Measurements from ENCODE around the gene GNLY. TPM values are rescaled to one million over a fixed set of nuclear protein-coding genes. Genes with fewer than 3 reads are reported as not detected.

GNLY gene
- total and polyA plus RNA-seq, 2 experiments from 2014 or later, result not detected

- Histone ChIP-seq H3K27me3 (no peaks in the 10 kb centered on the region), H3K9me3 (ENCODE audit: low read depth) (no peaks in the 10 kb centered on the region), H3K4me1 (ENCODE audit: insufficient read depth) (no peaks in the 10 kb centered on the region), H3K36me3 (replicated peaks; ENCODE audit: insufficient read depth, low read depth) (no peaks in the 10 kb centered on the region), H4K20me1 (ENCODE audit: insufficient read depth, poor library complexity, severe bottlenecking) (no peaks in the 10 kb centered on the region), H3K79me2 (no peaks in the 10 kb centered on the region), H3K9me2 (replicated peaks; ENCODE audit: insufficient read depth) (no peaks in the 10 kb centered on the region), H2AFZ (no peak overlapping the region), H3K4me2 (no peak overlapping the region), H3K4me3 (no peak overlapping the region), H3K27ac (no peak overlapping the region)
- DNase-seq (ENCODE audit: low spot score), result no peak
- WGBS (ENCODE audit: low lambda C conversion rate, missing lambda C conversion rate), result 97% methylated on average over 21 of the region's 23 CpGs
- TF ChIP-seq EZH2phosphoT487 (IDR thresholded peaks at IDR 0.05; ENCODE audit: low read depth, severe bottlenecking, unreplicated experiment), result no peak
These were observed 30.3 kb upstream of the GNLY start for GRCh38 chr2:85663594-85664565.

GRCh38 chr2:85665264-85665937 is 28.8 kb upstream of the GNLY start:
- no peak for DNase-seq (ENCODE audit: low spot score)
- Histone ChIP-seq H3K4me3 (no peak overlapping the region), H3K36me3 (replicated peaks; ENCODE audit: insufficient read depth, low read depth) (no peaks in the 10 kb centered on the region), H3K4me2 (no peak overlapping the region), H3K9me2 (replicated peaks; ENCODE audit: insufficient read depth) (no peaks in the 10 kb centered on the region), H3K9me3 (ENCODE audit: low read depth) (no peaks in the 10 kb centered on the region), H3K27me3 (no peaks in the 10 kb centered on the region), H4K20me1 (ENCODE audit: insufficient read depth, poor library complexity, severe bottlenecking) (no peaks in the 10 kb centered on the region), H3K27ac (no peak overlapping the region), H3K4me1 (ENCODE audit: insufficient read depth) (no peaks in the 10 kb centered on the region), H3K79me2 (no peaks in the 10 kb centered on the region), H2AFZ (no peak overlapping the region)
- no peak for TF ChIP-seq EZH2 (IDR thresholded peaks at IDR 0.05; ENCODE audit: borderline replicate concordance)
- 89% methylated on average over 11 of the region's 11 CpGs for WGBS (ENCODE audit: low lambda C conversion rate, missing lambda C conversion rate)

DNA sequence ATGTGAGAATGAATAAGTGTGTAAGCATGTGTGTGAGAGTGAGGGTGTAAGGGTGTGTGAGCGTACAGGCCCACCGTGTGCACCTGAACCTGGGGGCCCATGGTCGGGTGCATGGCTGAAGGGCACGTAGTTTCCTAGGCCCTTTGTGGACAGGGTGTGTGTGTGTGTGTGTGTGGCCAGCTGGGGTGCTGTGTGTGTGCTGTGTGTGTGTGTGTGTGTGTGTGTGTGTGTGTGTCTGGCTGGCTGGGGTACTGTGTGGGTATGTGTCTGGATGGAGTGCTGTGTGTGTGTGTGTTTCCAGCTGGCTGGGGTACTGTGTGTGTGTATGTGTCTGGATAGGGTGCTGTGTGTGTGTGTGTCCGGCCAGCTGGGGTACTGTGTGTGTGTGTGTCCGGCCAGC is 28.1 kb upstream of the GNLY start:
- H3K4me2 ChIP-seq, result no peak overlapping the region
- TF ChIP-seq EZH2phosphoT487 (IDR thresholded peaks at IDR 0.05; ENCODE audit: low read depth, severe bottlenecking, unreplicated experiment), result no peak

GRCh38 chr2:85666435-85667316 is 27.5 kb upstream of the GNLY start:
- no peaks in the 10 kb centered on the region for H3K9me2 ChIP-seq (replicated peaks; ENCODE audit: insufficient read depth)
- H3K27me3 ChIP-seq, result no peaks in the 10 kb centered on the region
- no peaks in the 10 kb centered on the region for H4K20me1 ChIP-seq (ENCODE audit: insufficient read depth, poor library complexity, severe bottlenecking)
- no peak for DNase-seq (ENCODE audit: low spot score)
- H3K4me2 ChIP-seq, result no peak overlapping the region
- 89% methylated on average over 11 of the region's 11 CpGs for WGBS (ENCODE audit: low lambda C conversion rate, missing lambda C conversion rate)
- H3K9me3 ChIP-seq (ENCODE audit: low read depth), result no peaks in the 10 kb centered on the region
- H3K36me3 ChIP-seq (replicated peaks; ENCODE audit: insufficient read depth, low read depth), result no peaks in the 10 kb centered on the region
- H3K27ac ChIP-seq, result no peak overlapping the region
- no peak overlapping the region for H2AFZ ChIP-seq
- H3K4me3 ChIP-seq, result no peak overlapping the region
- no peak for TF ChIP-seq CTCF (IDR thresholded peaks at IDR 0.05; ENCODE audit: poor library complexity)
- TF ChIP-seq EZH2phosphoT487 (IDR thresholded peaks at IDR 0.05; ENCODE audit: low read depth, severe bottlenecking, unreplicated experiment), result no peak
- TF ChIP-seq EZH2 (IDR thresholded peaks at IDR 0.05; ENCODE audit: borderline replicate concordance), result no peak
- H3K79me2 ChIP-seq, result no peaks in the 10 kb centered on the region
- no peaks in the 10 kb centered on the region for H3K4me1 ChIP-seq (ENCODE audit: insufficient read depth)

More for the DNA sequence above, 28.1 kb upstream of the GNLY start:
- Histone ChIP-seq H3K4me1 (ENCODE audit: insufficient read depth) (no peaks in the 10 kb centered on the region), H2AFZ (no peak overlapping the region), H3K9me2 (replicated peaks; ENCODE audit: insufficient read depth) (no peaks in the 10 kb centered on the region), H4K20me1 (ENCODE audit: insufficient read depth, poor library complexity, severe bottlenecking) (no peaks in the 10 kb centered on the region), H3K36me3 (replicated peaks; ENCODE audit: insufficient read depth, low read depth) (no peaks in the 10 kb centered on the region), H3K9me3 (ENCODE audit: low read depth) (no peaks in the 10 kb centered on the region), H3K27ac (no peak overlapping the region), H3K27me3 (no peaks in the 10 kb centered on the region), H3K79me2 (no peaks in the 10 kb centered on the region), H3K4me3 (no peak overlapping the region)
- DNase-seq (ENCODE audit: low spot score), result no peak
- 97% methylated on average over 6 of the region's 6 CpGs for WGBS (ENCODE audit: low lambda C conversion rate, missing lambda C conversion rate)

All from hepatocyte (in vitro differentiated cells).